Astrocyte of the hippocampus (primary cell): ENCODE data around the gene CYP24A1.
"Not testable (repeated sequence)": the region's sequence is repeated elsewhere in the genome, so short reads cannot be mapped to it uniquely, and the experiment has no call there.

Experiments
- DNase-seq: peaks from one replicate; pipeline ENCODE4 v3.0.0; 2011; ENCODE audit warnings: low read depth, low spot score

Gene CYP24A1

DNA sequence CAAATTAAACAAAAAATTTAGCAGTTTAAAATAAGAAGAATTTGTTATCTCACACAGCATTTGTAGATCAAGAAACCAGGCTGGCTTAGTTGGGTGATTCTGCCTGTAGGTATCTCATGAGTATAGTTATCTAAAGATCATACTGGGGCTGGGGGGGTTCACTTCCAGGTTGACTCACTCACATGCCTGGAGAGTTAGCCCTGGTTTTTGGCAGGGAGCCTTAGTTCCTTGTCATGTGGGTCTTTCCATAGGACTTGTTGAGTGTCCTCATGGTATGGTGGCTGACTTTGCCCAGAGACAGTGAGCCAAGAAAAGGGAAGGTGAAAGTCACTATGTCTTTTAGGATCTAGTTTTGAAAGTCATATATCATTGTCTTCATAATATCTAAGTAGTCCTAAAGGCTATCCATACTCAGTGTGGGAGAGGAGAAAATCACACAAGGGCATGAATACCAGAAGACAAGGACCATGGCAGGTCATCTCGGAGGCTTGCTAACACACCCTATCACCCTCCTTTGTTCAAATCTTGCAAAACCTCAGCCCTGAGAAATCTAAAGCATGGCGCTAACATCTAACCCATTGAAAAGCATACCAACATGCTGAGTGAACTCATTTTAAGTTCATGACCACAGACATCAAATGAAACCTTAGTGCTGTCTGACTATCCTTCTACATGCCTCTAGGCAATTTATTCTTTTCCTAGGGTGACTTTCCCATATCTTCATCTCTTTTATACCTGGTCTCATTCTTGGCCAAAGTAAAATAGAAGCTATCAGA lies 39.2 kb downstream of the CYP24A1 start:
- DNase-seq = peak; percentile 35

DNA sequence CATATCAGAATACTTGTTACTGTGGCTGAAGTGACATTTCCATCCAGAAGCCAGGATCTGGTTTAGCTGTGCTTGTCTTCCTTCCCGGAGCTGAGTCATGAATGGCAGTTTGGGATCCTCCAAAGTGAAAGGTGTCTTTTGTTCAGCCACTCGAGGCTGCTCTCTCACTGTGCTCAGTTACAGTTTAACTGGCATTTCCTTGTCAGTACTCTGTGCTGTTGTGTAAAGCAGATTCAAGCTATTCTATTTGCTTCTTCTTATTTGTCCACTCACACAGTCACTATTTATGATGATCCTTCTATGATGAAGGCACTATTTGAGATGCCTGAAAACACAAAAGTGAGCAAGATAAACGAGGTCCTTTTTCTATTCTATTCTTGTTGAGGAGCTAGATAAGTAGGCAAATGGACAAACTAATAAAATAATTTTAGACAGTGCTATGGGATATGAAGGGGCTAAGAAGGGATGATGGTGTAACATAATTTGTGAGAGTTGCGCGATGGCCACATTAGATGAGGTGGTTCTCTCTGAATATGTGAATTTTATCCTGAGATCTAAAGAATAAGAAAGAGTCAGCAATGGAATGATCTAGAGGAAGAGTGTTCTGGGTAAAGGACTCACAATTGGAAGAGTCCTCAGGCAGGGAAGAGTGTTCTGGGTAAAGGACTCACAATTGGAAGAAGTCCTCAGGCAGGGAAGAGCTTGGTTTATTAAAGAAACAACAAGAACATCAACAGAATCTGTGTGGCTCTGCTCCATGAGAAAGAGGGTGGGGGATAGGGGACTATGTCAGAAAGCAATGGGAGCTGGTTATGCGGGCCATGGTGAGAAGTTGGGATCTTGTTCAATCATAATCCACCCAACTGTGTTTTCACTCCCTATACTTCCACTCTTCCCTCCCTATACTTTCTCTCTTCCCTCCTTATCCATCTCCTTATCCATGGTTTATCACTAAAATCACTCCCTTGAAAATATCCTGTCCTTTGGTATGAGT lies 40.1 kb downstream of the CYP24A1 start:
- peak; percentile 34 for DNase-seq

GRCh38 chr20:54132612-54133433 lies 41.0 kb downstream of the CYP24A1 start:
- peak; percentile 92 for DNase-seq

GRCh38 chr20:54131675-54132611 lies 41.8 kb downstream of the CYP24A1 start:
- DNase-seq = no peak

GRCh38 chr20:54131125-54131524 lies 42.7 kb downstream of the CYP24A1 start:
- not testable (repeated sequence) for DNase-seq

DNA sequence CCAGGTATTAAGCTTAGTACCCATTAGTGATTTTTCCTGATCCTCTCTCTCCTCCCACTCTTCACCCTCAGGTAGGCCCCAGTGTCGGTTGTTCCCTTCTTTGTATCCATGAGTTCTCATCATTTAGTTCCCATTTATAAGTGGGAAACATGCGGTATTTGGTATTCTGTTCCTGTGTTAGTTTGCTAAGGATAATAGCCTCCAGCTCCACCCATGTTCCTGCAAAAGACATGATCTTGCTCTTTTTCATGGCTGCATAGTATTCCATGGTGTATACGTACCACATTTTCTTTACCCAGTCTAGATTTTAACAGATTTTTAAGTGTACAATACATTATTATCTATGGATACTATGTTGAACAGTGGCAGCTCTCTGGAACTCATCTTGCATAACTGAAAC lies 44.4 kb downstream of the CYP24A1 start:
- no peak for DNase-seq

DNA sequence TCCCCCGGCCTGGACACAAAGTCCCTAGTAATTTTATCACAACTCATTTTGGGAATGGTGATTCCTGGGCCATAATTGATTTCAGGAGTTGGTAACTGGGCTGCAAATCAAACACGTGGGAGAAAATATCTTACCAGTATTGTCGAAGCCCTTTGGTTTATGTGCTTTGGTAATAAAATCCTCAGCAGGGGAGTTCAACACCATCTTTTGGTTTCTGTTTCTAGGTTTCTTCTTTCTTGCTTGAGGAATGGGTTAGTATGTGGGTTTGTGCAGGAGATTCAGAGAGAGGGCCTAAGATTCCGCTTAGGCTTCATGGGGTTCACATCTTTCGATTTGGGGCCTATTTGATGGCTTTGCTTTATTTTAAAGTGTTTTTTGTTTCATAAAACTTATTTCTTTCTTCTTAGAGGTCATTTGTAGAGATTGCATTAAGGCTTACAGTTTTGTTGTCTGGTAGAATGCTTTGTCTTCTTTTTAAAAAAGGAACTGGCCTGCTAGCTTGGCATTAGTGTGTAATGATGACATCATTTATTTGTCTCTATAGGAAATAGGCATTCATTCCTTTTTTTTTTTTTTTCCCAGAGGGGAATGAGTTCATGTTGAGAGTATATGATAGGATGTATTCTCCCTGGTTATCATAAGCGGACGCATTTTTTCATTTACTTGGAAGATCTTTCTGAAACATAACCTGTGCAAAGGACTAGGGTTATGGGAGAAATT lies 45.8 kb downstream of the CYP24A1 start:
- no peak for DNase-seq

DNA sequence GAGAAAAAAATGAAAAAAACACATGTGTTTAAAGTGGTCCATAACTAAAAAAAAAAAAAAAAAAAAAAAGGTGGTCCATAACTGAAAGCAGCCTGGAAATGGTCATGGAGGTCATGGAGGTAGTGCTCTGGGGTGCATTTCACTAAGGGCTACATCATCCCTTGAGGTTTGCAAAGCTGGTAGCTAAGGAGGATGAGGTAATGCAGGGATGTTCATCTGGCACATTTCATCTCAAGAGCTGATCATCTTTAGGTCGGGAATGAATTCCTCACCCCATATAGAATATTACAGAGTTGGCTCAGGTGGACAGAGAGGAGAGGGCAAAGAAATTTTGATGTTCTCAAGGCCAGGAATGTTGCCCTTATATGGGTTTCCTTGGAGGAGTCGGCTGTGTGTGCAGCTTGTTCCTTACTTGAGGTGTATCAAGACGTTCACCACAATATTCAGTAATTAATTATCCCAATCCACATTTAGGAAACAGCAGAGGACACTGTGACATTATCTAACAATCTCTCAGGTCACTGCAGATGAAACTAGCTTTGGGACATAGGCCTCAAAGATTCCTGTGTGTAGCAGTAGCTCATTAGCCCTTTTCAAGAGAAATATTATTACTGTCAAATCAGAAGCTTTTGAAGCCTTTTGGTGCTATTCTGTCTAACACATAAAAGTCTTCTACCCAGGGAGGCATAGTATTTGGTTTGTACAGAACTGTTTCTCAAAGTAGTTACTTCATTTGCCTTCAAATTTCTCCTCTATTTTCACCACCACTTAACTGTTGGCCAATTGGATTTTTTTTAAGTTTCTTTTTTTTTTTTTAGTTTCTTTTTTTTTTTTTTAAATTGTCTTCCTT lies 46.8 kb downstream of the CYP24A1 start:
- DNase-seq = no peak

- DNase-seq = not testable (repeated sequence)
Measured at GRCh38 chr20:54126328-54126727, 47.5 kb downstream of the CYP24A1 start.

GRCh38 chr20:54123587-54124180 lies 50.1 kb downstream of the CYP24A1 start:
- peak; percentile 96 for DNase-seq

GRCh38 chr20:54122681-54123586 lies 50.9 kb downstream of the CYP24A1 start:
- DNase-seq = peak; percentile 11

- DNase-seq = peak; percentile 71
Measured at GRCh38 chr20:54122189-54122588, 51.6 kb downstream of the CYP24A1 start.

DNA sequence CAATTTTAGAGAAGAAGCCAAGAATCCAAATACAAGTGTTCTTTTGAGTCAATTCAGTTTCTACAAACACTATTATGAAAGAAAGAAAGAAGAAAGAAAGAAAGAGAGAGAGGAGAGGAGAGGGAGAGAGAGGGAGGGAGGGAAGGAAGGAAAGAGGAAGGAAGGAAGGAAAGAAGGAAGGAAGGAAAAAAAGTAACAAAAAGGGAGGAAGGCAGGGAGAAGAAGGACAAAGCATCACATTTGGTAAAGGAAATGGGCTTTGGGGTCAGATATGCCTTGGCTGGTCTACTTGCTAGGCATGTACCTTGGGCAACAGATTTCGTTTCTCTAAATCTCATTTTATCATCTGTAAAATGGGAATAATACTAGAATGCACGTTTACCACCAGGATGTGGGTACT lies 54.0 kb downstream of the CYP24A1 start:
- DNase-seq = no peak

DNA sequence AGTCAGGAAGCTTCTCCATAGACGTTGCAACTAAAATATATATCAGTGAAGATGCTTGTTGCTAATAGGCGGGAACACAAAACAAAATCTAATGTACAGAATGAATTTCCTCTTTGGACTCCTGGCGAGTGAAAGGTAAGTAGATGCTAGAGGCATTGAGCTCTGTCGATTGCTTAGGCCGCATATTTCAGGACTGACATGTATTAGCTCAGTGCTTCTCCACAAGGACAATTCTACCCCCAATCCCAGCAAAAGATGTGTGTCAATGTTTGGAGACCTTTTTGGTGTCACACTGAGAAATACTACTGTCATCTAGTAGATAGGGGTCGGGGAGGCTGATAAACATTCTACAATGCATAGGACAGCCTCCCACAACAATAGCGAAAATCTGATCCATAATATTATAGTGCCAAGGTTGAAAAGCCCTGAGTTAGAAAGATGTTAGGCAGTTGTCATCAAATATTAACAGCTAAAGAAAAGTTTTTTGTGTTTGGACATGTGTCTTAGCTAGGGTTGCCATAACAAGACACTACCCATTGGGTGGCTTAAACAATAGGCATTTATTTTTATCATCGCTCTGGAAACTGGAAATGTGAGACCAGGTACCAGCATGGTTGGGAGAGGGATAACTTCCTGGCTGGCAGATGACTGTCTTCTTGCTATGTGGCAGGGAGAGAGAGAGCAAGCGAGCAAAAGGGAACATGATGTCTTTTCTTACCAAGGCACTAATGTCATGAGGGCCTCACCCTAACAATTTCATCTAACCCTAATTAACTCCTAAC lies 55.4 kb downstream of the CYP24A1 start:
- DNase-seq = no peak

GRCh38 chr20:54116550-54117235 lies 57.1 kb downstream of the CYP24A1 start:
- DNase-seq = no peak
